ENCODE data around the gene SLC17A3.

DNA sequence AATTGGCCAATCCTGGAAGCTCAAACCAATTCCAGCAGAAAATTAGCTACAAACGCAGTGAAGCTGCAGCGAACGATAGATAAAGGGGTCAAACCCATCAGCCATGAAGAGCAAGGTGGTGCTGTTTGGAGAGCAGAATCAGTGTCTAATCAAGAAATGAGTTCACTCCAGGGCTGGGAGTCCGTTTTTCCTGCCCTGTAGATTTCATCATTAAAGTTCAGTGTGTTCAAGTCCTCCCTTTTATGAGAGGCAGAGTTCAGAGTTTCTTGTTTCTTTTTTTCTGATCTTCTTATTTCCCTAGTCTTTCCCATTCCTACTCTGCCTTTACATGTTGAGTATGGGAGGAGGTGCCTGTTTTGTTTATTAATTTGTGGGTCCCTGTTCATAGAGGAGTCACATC is 72.6 kb downstream of the SLC17A3 start:
- TF ChIP-seq, protein P1, sequence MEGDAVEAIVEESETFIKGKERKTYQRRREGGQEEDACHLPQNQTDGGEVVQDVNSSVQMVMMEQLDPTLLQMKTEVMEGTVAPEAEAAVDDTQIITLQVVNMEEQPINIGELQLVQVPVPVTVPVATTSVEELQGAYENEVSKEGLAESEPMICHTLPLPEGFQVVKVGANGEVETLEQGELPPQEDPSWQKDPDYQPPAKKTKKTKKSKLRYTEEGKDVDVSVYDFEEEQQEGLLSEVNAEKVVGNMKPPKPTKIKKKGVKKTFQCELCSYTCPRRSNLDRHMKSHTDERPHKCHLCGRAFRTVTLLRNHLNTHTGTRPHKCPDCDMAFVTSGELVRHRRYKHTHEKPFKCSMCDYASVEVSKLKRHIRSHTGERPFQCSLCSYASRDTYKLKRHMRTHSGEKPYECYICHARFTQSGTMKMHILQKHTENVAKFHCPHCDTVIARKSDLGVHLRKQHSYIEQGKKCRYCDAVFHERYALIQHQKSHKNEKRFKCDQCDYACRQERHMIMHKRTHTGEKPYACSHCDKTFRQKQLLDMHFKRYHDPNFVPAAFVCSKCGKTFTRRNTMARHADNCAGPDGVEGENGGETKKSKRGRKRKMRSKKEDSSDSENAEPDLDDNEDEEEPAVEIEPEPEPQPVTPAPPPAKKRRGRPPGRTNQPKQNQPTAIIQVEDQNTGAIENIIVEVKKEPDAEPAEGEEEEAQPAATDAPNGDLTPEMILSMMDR (IDR thresholded peaks at IDR 0.05 in 4 of 5, conservative IDR thresholded peaks at IDR 0.05 in 1 of 5), result no peak
- no peak for TF ChIP-seq POLR2A (IDR thresholded peaks at IDR 0.05)

All from gastrocnemius medialis (tissue), 4 donors.